ENCODE measurements around the gene GNA12.
A peak's percentile ranks its signal among the peaks of the same experiment; 100 is the strongest.

- no peak for TF ChIP-seq CTCF (IDR thresholded peaks at IDR 0.05)
- no peak for TF ChIP-seq EZH2phosphoT487 (IDR thresholded peaks at IDR 0.05; ENCODE audit: borderline replicate concordance, low read depth)
- TF ChIP-seq TAF1 (IDR thresholded peaks at IDR 0.05; ENCODE audit: borderline replicate concordance, low read depth, low read length): peak; percentile 81; the same call in 1 of the 2 replicates
- peak; percentile 80 for TF ChIP-seq POLR2AphosphoS5 (IDR thresholded peaks at IDR 0.05; ENCODE audit: low read depth, low read length)
- no peak for TF ChIP-seq SIN3A (IDR thresholded peaks at IDR 0.05; ENCODE audit: borderline replicate concordance, low read depth, low read length)
- no peak for TF ChIP-seq CHD2 (IDR thresholded peaks at IDR 0.05; ENCODE audit: low read length, partially characterized antibody)
These were observed 19.5 kb upstream of the GNA12 start for GRCh38 chr7:2863461-2864066.
